Activated CD4-positive, alpha-beta T cell treated with anti-CD3 and anti-CD28 coated beads for 36 hours (primary cell): ENCODE data around the gene KRTAP5-5. TPM values are rescaled to one million over a fixed set of nuclear protein-coding genes. Genes with fewer than 3 reads are reported as not detected.
A peak's percentile ranks its signal among the peaks of the same experiment; 100 is the strongest.
"Not testable (repeated sequence)": the region's sequence is repeated elsewhere in the genome, so short reads cannot be mapped to it uniquely, and the experiment has no call there.

ENCODE experiments used
- ATAC-seq: fragments of 200-7000 bp; cut with Tn5 transposase; one replicate; pipeline ENCODE4 v1.10.0; 2021; ENCODE audit warnings: mild to moderate bottlenecking, moderate library complexity
- CTCF ChIA-PET: fragments of 350-600 bp; sonication (Branson Sonifier 250); formaldehyde crosslinking; loops from one replicate; lab custom pipeline; 2021; ENCODE audit warnings: antibody characterized with exemption; lab: Charles Lee
- POLR2A ChIA-PET: fragments of 350-600 bp; sonication (Branson Sonifier 250); formaldehyde crosslinking; loops from one replicate; lab custom pipeline; 2021; ENCODE audit warnings: antibody characterized with exemption, inconsistent platforms; lab: Charles Lee
- DNase-seq: peaks from one replicate; pipeline ENCODE4 v3.0.0-alpha.2; 2020
- H3K27ac Mint-ChIP-seq: one replicate; pipeline ENCODE4 v1.8.0; 2021; ENCODE audit warnings: mixed read lengths
- H3K27me3 Mint-ChIP-seq: one replicate; pipeline ENCODE4 v1.8.0; 2021; ENCODE audit warnings: mixed read lengths
- H3K36me3 Mint-ChIP-seq: one replicate; pipeline ENCODE4 v1.8.0; 2021; ENCODE audit warnings: low read depth, mixed read lengths
- H3K4me1 Mint-ChIP-seq: one replicate; pipeline ENCODE4 v1.8.0; 2021; ENCODE audit warnings: mixed read lengths
- H3K4me3 Mint-ChIP-seq: one replicate; pipeline ENCODE4 v1.8.0; 2021; ENCODE audit warnings: mild to moderate bottlenecking, moderate library complexity, mixed read lengths
- H3K9me3 Mint-ChIP-seq: one replicate; pipeline ENCODE4 v1.8.0; 2021; ENCODE audit warnings: low read depth, mixed read lengths
- intact Hi-C, 2 experiments: fragments of 100-400 bp; cut with DNase I in 1 of 2; cut with micrococcal nuclease in 1 of 2; formaldehyde crosslinking; loops; one replicate each; pipeline versions ENCODE4 v1.14.2 to v1.15.1; 2022 to 2024; cut with DNase I, micrococcal nuclease
- total RNA-seq, 2 experiments: library from RNA; stranded (reverse); gene quantifications; one replicate each; pipeline ENCODE4 v1.2.3, GENCODE V29; 2021

KRTAP5-5 gene
- total RNA-seq, 2 experiments from 2014 or later: not detected

DNA sequence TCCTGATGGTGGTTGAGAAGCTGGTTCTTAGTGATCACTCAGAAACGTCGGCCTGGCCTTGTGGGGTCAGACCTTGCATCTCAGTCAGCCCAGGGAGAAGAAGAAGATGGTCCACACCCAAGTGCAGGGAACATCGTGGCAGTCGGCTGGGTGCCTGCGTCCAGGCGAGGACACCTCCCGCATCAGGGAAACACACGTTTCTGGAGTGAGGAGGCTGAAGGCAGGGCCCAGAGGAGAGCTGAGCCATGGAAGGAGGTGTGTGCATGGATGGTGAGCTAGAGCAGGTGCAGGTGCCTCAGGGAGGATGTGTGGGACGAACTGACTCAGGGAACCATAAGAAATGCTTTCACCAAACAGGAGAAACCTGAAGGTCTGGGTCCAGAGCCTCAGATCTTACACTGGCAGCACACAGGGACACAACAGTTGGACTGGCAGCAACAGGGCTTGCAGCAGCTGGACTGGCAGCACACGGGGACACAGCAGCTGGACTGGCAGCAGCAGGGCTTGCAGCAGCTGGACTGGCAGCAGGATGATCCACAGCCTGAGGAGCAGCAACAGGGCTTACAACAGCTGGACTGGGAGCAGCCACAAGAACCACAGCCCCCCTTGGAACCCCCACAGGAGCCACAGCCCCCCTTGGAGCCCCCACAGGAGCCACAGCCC, 32.1 kb upstream of the KRTAP5-5 start:
- ATAC-seq (no peak), DNase-seq (no peak)
- Mint-ChIP-seq H3K9me3 (no peaks in the 10 kb centered on the region), H3K27me3 (peaks cover 34% of the 10 kb centered on the region), H3K4me3 (no peak overlapping the region), H3K4me1 (peaks cover 5% of the 10 kb centered on the region), H3K36me3 (no peaks in the 10 kb centered on the region), H3K27ac (no peak overlapping the region)
- POLR2A ChIA-PET: no interaction called here
- intact Hi-C loops: no loop called here
- CTCF ChIA-PET: interaction anchor here (0.5 to 1.8 kb wide), 7 partner anchors 10 to 235 kb away, joined by 3 to 7 read pairs (median 3); no protein-coding TSS in a partner anchor

DNA sequence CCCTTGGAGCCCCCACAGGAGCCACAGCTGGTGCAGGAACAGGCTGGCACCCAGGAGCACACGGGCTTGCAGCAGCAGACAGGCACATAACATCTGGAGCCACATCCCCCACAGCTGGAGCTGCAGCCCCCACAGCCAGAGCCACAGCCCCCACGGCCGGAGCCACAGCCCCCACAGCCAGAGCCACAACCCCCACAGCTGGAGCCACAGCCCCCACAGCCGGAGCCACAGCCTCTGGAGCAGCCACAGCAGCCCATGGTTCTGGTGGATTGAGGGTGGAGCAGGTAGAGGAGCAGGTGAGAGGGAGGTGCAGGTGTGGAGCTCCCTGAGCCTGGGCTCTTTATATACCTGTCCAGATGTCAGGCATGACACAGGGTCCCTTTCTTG, 31.6 kb upstream of the KRTAP5-5 start, which contains the start of gene KRTAP5-2:
Gene KRTAP5-2, minus strand, starts transcription at position 301 of the 387 bp plus-strand sequence. Its CDS starts 44 bp downstream, at position 257.
- ChIA-PET CTCF (interaction anchor here (0.7 to 1.8 kb wide), 4 partner anchors 10 to 55 kb away, joined by 3 to 7 read pairs (median 4); no protein-coding TSS in a partner anchor), POLR2A (no interaction called here)
- Mint-ChIP-seq H3K4me1 (peaks cover 5% of the 10 kb centered on the region), H3K4me3 (no peak within 1 kb of the TSS), H3K36me3 (no peaks in the 10 kb centered on the region), H3K27ac (no peak within 1 kb of the TSS), H3K9me3 (no peaks in the 10 kb centered on the region), H3K27me3 (peaks cover 34% of the 10 kb centered on the region)
- DNase-seq (no peak), ATAC-seq (no peak)
- intact Hi-C loops: no loop called here

DNA sequence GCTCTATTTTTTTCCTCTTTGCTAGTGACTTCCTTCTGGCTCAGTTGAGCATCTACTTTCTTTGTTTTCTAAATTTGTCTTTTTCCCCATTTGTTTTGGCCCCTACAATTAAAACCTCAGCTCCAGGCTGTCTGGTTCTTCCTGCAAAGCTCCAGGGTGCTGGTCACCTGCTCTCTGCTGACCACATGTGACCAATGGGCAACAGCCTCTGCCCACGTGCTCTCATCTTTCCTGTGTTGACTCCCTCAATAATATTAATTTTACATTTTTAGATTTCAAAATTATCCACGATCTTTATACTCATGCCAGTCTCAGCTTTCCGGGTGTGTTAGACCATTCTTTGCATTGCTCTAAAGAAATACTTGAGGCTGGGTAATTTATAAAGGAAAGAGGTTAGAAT, 31.2 kb upstream of the KRTAP5-5 start:
- H3K4me3 Mint-ChIP-seq, H3K9me3 Mint-ChIP-seq, ATAC-seq, DNase-seq, intact Hi-C loops, H3K27ac Mint-ChIP-seq, H3K36me3 Mint-ChIP-seq, POLR2A ChIA-PET, H3K4me1 Mint-ChIP-seq: not testable (repeated sequence)
- H3K27me3 Mint-ChIP-seq: peaks cover 37% of the 10 kb centered on the region
- CTCF ChIA-PET: interaction anchor here (1.3 to 1.8 kb wide), 2 partner anchors 24 to 54 kb away, joined by 4 to 7 read pairs; no protein-coding TSS in a partner anchor

DNA sequence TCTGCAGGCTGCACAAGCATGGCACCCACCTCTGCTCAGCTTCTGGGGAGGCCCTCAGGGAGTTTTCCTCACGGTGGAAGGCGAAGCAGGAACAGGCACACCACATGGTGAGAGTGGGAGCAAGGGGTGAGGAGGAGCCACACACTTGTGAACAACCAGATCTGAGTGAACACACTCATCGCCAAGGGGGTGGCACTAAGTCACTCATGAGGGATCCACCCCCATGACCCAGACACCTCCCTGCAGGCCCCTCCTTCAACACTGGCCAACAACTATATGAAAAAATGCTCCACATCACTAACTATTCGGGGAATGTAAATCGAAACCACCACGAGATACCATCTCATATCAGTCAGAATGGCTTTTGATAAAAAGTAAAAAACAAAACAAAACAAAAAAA, 30.8 kb upstream of the KRTAP5-5 start:
- ChIA-PET POLR2A (interaction anchor here (0.6 kb wide), 1 partner anchor 164 kb away, joined by 3 read pairs; no protein-coding TSS in a partner anchor), CTCF (interaction anchor here (0.5 to 1.8 kb wide), 5 partner anchors 24 to 201 kb away, joined by 3 to 7 read pairs (median 4); no protein-coding TSS in a partner anchor)
- peaks cover 5% of the 10 kb centered on the region for H3K4me1 Mint-ChIP-seq

DNA sequence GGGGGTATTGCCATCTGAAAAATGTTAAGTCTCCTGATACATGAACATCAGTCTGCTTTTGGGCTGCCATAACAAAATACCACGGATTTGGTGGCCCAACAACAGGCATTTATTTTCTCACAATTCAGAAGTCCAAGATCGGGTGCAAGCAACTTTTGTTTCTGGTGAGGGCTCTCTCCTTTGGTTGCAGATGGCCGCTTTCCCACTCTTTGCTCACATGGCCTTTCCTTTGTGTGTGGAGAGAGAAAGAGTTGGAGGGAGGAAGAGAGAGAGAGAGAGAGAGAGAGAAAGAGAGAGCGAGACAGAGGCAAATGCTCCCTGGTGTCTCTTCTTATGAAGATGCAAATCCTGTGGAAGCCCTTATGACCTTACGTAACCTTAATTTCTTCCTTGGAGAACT, 28.9 kb upstream of the KRTAP5-5 start:
- ChIA-PET POLR2A (no interaction called here), CTCF (interaction anchor here (1.7 kb wide), 1 partner anchor 26 kb away, joined by 5 read pairs; no protein-coding TSS in a partner anchor)
- H3K4me1 Mint-ChIP-seq: peaks cover 1% of the 10 kb centered on the region
- no peak overlapping the region for H3K27ac Mint-ChIP-seq
- DNase-seq (no peak), ATAC-seq (no peak)
- no peak overlapping the region for H3K4me3 Mint-ChIP-seq
- intact Hi-C loops: no loop called here
- H3K9me3 Mint-ChIP-seq: no peaks in the 10 kb centered on the region
- H3K27me3 Mint-ChIP-seq: peaks cover 35% of the 10 kb centered on the region
- no peaks in the 10 kb centered on the region for H3K36me3 Mint-ChIP-seq

More for the DNA sequence above, 30.8 kb upstream of the KRTAP5-5 start:
- ATAC-seq (peak; percentile 42), DNase-seq (no peak)
- H3K36me3 Mint-ChIP-seq: no peaks in the 10 kb centered on the region
- H3K9me3 Mint-ChIP-seq: no peaks in the 10 kb centered on the region
- intact Hi-C loops: no loop called here
- H3K4me3 Mint-ChIP-seq: no peak overlapping the region
- H3K27me3 Mint-ChIP-seq: peaks cover 39% of the 10 kb centered on the region
- H3K27ac Mint-ChIP-seq: no peak overlapping the region

DNA sequence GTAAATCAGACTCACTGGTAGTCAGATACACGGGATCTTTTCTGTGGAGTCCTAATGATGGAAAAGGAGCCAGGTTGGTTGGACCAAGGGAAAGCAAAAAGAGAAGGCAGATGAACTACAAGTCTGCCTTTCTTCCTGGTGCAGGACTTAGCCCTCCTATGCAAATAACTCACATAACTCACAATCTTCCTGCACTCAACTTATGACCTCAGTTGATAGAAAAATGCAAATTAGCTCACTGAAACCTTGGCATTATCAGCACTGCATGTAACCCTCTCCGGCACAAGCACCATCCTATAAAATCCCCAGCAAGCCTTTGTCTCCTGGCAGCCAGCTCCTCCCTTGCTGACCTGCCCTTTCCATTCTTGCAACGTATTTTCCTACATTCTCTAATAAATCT, 27.9 kb upstream of the KRTAP5-5 start:
- POLR2A ChIA-PET, ATAC-seq: not testable (repeated sequence)
- CTCF ChIA-PET: interaction anchor here (0.6 to 1.0 kb wide), 3 partner anchors 24 to 183 kb away, joined by 3 read pairs; no protein-coding TSS in a partner anchor

DNA sequence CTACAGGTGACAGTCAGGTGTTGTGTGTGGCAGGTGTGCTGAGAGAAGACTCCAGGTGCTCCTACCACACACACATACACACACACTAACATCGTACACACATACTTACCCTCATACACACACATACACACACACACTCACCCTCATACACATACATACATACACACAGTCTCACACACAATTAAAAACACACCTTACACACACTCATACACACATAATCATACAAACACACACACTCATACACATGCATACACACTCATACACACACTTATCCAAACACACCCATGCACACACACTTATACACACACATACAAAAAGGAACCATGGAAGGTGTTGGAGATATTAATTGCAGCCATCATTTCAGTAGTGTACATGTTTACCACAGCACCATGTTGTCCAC, 25.9 kb upstream of the KRTAP5-5 start:
- H3K4me1 Mint-ChIP-seq: peaks cover 7% of the 10 kb centered on the region
- no peaks in the 10 kb centered on the region for H3K36me3 Mint-ChIP-seq
- H3K27ac Mint-ChIP-seq: no peak overlapping the region
- no peak overlapping the region for H3K4me3 Mint-ChIP-seq
- no peaks in the 10 kb centered on the region for H3K9me3 Mint-ChIP-seq
- H3K27me3 Mint-ChIP-seq: peaks cover 36% of the 10 kb centered on the region
- no peak for ATAC-seq
- POLR2A ChIA-PET: no interaction called here
- CTCF ChIA-PET: no interaction called here
- intact Hi-C loops: no loop called here
- DNase-seq: no peak

More for the DNA sequence above, 27.9 kb upstream of the KRTAP5-5 start:
- intact Hi-C loops, H3K4me3 Mint-ChIP-seq, H3K4me1 Mint-ChIP-seq, H3K27ac Mint-ChIP-seq, DNase-seq, H3K9me3 Mint-ChIP-seq, H3K36me3 Mint-ChIP-seq: not testable (repeated sequence)
- H3K27me3 Mint-ChIP-seq: peaks cover 33% of the 10 kb centered on the region

DNA sequence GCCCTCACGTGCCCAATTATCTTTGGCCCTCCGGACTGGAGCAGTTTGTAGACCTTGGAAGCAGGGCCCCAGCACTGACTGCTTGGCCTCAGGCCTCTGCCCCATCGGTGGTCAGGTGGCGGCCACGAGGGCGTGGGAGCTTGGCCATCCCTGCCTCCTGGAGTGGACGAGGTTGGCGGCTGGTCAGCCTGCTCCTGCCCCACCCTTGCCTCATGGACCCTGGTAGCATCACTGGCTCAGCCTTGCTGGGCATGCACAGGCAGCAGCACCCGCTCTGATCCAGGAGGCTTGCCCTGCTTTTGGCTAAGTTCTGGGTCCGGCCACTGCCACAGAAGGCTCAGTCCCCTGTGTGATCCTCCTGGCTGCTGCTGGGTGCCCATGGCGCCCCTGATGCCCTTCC, 25.4 kb upstream of the KRTAP5-5 start:
- intact Hi-C loops: no loop called here
- ATAC-seq (no peak), DNase-seq (no peak)
- CTCF ChIA-PET: no interaction called here
- Mint-ChIP-seq H3K4me1 (peaks cover 7% of the 10 kb centered on the region), H3K36me3 (no peaks in the 10 kb centered on the region), H3K27me3 (peaks cover 32% of the 10 kb centered on the region), H3K27ac (no peak overlapping the region), H3K9me3 (no peaks in the 10 kb centered on the region), H3K4me3 (no peak overlapping the region)
- POLR2A ChIA-PET: no interaction called here

DNA sequence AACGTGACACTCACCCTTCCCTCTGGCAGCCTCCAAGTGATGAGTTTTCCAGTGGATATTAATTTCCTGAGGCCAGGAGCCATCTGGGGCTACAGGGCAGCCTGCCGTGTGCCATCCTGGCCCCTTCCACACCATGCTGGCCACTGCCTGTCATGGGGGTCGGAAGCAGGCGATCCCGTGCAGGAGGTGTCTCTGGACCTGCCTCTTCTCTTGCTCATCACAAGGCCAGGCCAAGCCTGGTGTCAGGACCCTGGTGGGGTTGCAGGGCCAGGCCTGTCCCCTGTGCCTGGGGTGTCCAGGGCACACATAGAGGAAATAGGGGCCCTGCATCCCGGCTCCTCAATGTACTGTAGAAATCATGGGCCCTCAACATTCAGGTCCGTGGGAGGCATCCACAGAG, 24.9 kb upstream of the KRTAP5-5 start:
- peaks cover 7% of the 10 kb centered on the region for H3K4me1 Mint-ChIP-seq
- H3K4me3 Mint-ChIP-seq: no peak overlapping the region
- ChIA-PET POLR2A (no interaction called here), CTCF (no interaction called here)
- H3K27me3 Mint-ChIP-seq: peaks cover 29% of the 10 kb centered on the region
- ATAC-seq: no peak
- no peak for DNase-seq
- H3K27ac Mint-ChIP-seq: no peak overlapping the region
- intact Hi-C loops: no loop called here
- no peaks in the 10 kb centered on the region for H3K36me3 Mint-ChIP-seq
- H3K9me3 Mint-ChIP-seq: no peaks in the 10 kb centered on the region

DNA sequence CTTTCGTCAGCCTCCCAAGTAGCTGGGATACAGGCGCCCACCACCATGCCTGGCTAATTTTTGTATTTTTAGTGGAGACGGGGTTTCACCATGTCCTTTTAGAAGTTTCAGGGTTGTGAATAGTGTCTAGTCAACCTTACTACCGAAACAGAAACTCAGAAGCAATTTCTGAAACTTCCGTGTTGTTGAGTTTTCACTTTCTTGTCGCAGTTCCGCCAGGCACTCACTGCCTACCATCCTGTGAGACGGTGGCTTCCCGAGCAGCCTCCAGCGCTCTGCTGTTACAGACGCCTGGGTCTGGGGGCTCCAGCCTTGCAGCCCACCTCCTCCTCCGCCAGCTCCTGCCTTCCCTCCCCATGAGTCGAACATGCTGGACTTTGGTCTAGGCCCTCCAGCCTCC, 23.7 kb upstream of the KRTAP5-5 start:
- DNase-seq (peak; percentile 46), ATAC-seq (peak; percentile 84)
- H3K36me3 Mint-ChIP-seq, intact Hi-C loops, H3K27ac Mint-ChIP-seq, H3K4me3 Mint-ChIP-seq, H3K9me3 Mint-ChIP-seq, H3K4me1 Mint-ChIP-seq, CTCF ChIA-PET: not testable (repeated sequence)
- peaks cover 28% of the 10 kb centered on the region for H3K27me3 Mint-ChIP-seq
- POLR2A ChIA-PET: interaction anchor here (0.6 kb wide), 1 partner anchor 145 kb away, joined by 4 read pairs; no protein-coding TSS in a partner anchor

DNA sequence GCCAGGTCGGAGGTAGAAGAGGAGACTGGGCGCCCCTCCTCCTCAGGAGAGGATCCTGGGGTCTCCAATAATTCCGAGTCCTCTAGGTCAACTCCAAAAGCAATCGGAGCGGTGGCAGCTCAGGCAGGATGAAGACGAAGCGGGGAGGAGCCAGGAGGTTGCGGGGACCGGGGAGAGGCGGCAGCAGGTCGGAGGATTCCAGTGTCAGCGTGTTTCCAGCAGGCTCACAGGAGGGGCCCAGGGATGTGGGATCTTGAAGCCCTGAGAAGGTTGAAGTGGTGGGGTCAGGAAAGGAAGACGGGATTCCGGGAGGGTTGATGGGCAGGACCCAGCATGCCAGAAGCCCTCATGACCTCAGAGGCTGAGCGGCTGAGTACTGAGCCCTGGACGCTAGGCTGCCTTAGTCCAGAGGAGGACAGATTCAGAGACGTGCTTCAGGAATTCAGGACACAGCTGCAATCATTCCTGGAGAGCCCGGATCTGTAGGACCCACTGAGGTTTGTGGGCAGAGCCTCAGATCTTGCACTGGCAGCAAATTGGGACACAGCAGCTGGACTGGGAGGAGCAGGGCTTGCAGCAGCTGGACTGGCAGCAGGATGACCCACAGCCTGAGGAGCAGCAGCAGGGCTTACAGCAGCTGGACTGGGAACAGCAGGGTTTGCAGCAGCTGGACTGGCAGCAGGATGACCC, 22.3 kb upstream of the KRTAP5-5 start:
- peaks cover 23% of the 10 kb centered on the region for H3K27me3 Mint-ChIP-seq
- CTCF ChIA-PET, H3K27ac Mint-ChIP-seq, H3K36me3 Mint-ChIP-seq, H3K4me1 Mint-ChIP-seq, ATAC-seq, DNase-seq, H3K9me3 Mint-ChIP-seq, H3K4me3 Mint-ChIP-seq, intact Hi-C loops, POLR2A ChIA-PET: not testable (repeated sequence)
